Measurements from ENCODE around the gene PPP1R15A.

Gene PPP1R15A

DNA sequence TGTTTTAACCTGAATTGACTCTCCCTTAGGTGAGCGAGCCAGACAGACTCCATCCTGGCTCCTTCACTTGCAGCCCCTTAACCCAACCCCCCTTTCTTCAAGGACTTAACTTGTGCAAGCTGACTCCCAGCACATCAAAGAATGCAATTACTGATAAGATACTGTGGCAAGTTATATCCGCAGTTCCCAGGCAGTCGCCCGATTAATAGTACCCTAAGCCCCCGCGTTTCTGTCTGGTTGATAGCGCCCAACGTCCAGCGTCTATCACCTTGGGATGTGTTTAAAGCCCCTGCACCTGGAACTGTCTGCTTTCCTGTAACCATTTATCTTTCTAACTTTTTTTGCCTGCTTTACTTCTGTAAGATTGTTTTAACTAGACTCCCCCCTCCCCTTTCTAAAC is 42.1 kb upstream of the PPP1R15A start:
- Histone ChIP-seq H4K20me1 (ENCODE audit: low read depth, low read length) (no peaks in the 10 kb centered on the region), H3K9me3 (ENCODE audit: insufficient read depth, low read length) (no peaks in the 10 kb centered on the region), H3K4me2 (ENCODE audit: low read depth, low read length, poor library complexity, severe bottlenecking) (no peak overlapping the region), H3F3A (ENCODE audit: insufficient read depth) (no peaks in the 10 kb centered on the region), H3K4me3 (ENCODE audit: insufficient read depth, low read length, poor library complexity, severe bottlenecking) (no peak overlapping the region), H3K27me3 (ENCODE audit: low read length) (no peaks in the 10 kb centered on the region), H2AFZ (ENCODE audit: low read depth, low read length, severe bottlenecking) (no peak overlapping the region), H3K9ac (ENCODE audit: low read length) (no peak overlapping the region), H3K27ac (ENCODE audit: low read depth, low read length) (no peak overlapping the region), H3K36me3 (ENCODE audit: low read length) (no peaks in the 10 kb centered on the region), H3K9me2 (replicated peaks; ENCODE audit: insufficient read depth, low read length) (no peaks in the 10 kb centered on the region), H3K79me2 (ENCODE audit: insufficient read depth, low read length) (no peaks in the 10 kb centered on the region)
- no peak for TF ChIP-seq EZH2phosphoT487 (conservative IDR thresholded peaks at IDR 0.05; ENCODE audit: low read length)
- TF ChIP-seq, protein P1, sequence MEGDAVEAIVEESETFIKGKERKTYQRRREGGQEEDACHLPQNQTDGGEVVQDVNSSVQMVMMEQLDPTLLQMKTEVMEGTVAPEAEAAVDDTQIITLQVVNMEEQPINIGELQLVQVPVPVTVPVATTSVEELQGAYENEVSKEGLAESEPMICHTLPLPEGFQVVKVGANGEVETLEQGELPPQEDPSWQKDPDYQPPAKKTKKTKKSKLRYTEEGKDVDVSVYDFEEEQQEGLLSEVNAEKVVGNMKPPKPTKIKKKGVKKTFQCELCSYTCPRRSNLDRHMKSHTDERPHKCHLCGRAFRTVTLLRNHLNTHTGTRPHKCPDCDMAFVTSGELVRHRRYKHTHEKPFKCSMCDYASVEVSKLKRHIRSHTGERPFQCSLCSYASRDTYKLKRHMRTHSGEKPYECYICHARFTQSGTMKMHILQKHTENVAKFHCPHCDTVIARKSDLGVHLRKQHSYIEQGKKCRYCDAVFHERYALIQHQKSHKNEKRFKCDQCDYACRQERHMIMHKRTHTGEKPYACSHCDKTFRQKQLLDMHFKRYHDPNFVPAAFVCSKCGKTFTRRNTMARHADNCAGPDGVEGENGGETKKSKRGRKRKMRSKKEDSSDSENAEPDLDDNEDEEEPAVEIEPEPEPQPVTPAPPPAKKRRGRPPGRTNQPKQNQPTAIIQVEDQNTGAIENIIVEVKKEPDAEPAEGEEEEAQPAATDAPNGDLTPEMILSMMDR (IDR thresholded peaks at IDR 0.05; ENCODE audit: insufficient read depth, low read length, poor library complexity, severe bottlenecking): no peak

DNA sequence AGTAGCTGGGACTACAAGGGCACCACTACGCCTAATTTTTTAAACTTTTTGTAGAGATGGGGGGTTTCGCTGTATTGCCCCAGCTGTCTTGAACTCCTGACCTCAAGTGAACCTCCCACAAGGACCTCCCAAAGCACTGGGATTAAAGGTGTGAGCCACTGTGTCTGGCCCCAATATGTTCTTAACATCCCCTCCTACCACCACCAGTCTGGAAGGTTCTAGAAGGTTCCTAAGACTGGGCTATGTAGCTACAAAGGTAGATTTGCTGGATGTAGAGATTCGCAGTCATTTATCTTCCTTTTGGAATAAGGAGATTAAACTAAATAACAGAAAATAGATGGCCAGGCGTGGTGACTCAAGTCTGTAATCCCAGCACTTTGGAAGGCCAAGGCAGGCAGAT is 41.3 kb upstream of the PPP1R15A start:
- no peak overlapping the region for H3K4me3 ChIP-seq (ENCODE audit: insufficient read depth, low read length, poor library complexity, severe bottlenecking)
- no peaks in the 10 kb centered on the region for H3K79me2 ChIP-seq (ENCODE audit: insufficient read depth, low read length)
- H3K27ac ChIP-seq (ENCODE audit: low read depth, low read length): no peak overlapping the region
- no peaks in the 10 kb centered on the region for H3K36me3 ChIP-seq (ENCODE audit: low read length)
- H3K9ac ChIP-seq (ENCODE audit: low read length): no peak overlapping the region
- H3K27me3 ChIP-seq (ENCODE audit: low read length): no peaks in the 10 kb centered on the region
- TF ChIP-seq, protein P1 (IDR thresholded peaks at IDR 0.05; ENCODE audit: insufficient read depth, low read length, poor library complexity, severe bottlenecking): no peak
- no peak for TF ChIP-seq EZH2phosphoT487 (conservative IDR thresholded peaks at IDR 0.05; ENCODE audit: low read length)
- H3K4me2 ChIP-seq (ENCODE audit: low read depth, low read length, poor library complexity, severe bottlenecking): no peak overlapping the region
- H4K20me1 ChIP-seq (ENCODE audit: low read depth, low read length): no peaks in the 10 kb centered on the region
- H3K9me2 ChIP-seq (replicated peaks; ENCODE audit: insufficient read depth, low read length): no peaks in the 10 kb centered on the region
- no peak overlapping the region for H2AFZ ChIP-seq (ENCODE audit: low read depth, low read length, severe bottlenecking)
- no peaks in the 10 kb centered on the region for H3K9me3 ChIP-seq (ENCODE audit: insufficient read depth, low read length)
- H3F3A ChIP-seq (ENCODE audit: insufficient read depth): no peaks in the 10 kb centered on the region

DNA sequence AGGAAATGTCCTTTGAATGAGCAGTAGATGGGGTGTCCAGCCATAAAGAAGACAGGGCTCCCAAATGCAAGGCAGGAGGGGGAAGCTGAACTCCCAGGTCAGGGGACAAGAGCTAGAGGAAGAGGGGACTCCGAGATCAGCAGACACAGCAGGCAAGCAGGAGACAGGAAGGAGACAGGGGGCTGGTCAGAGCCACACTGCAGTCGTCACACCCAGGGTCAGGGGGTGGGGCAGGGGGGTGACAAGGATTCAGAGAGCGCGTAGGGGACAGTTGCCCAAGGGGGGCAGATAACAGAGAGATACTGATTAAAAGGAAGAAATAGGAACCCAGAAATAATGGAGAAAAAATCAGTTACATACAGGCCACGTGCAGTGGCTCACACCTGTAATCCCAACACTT is 39.2 kb upstream of the PPP1R15A start:
- Histone ChIP-seq H4K20me1 (ENCODE audit: low read depth, low read length) (no peaks in the 10 kb centered on the region), H3K9ac (ENCODE audit: low read length) (no peak overlapping the region), H3K27me3 (ENCODE audit: low read length) (no peaks in the 10 kb centered on the region), H3K9me3 (ENCODE audit: insufficient read depth, low read length) (no peaks in the 10 kb centered on the region), H2AFZ (ENCODE audit: low read depth, low read length, severe bottlenecking) (no peak overlapping the region), H3K4me3 (ENCODE audit: insufficient read depth, low read length, poor library complexity, severe bottlenecking) (no peak overlapping the region), H3K27ac (ENCODE audit: low read depth, low read length) (no peak overlapping the region), H3K79me2 (ENCODE audit: insufficient read depth, low read length) (no peaks in the 10 kb centered on the region), H3K36me3 (ENCODE audit: low read length) (no peaks in the 10 kb centered on the region), H3F3A (ENCODE audit: insufficient read depth) (no peaks in the 10 kb centered on the region), H3K4me2 (ENCODE audit: low read depth, low read length, poor library complexity, severe bottlenecking) (no peak overlapping the region), H3K9me2 (replicated peaks; ENCODE audit: insufficient read depth, low read length) (no peaks in the 10 kb centered on the region)
- TF ChIP-seq, protein P1 (IDR thresholded peaks at IDR 0.05; ENCODE audit: insufficient read depth, low read length, poor library complexity, severe bottlenecking): no peak
- no peak for TF ChIP-seq EZH2phosphoT487 (conservative IDR thresholded peaks at IDR 0.05; ENCODE audit: low read length)
